Muscle of leg (tissue), 11 donors: Measurements from ENCODE around the gene ATXN7L3. TPM values are rescaled to one million over a fixed set of nuclear protein-coding genes. Genes with fewer than 3 reads are reported as not detected.

Experiments used
- DNase-seq: peaks from one replicate; pipeline ENCODE4 v3.0.0; 2013
- H3K27ac ChIP-seq: one replicate; pipeline ENCODE4 v1.5.1; 2013; ENCODE audit warnings: mild to moderate bottlenecking, low read length, control low read depth
- H3K27me3 ChIP-seq: one replicate; pipeline ENCODE4 v1.6.1; 2013; ENCODE audit warnings: low read length; ENCODE audit not compliant: control insufficient read depth, insufficient read depth
- H3K36me3 ChIP-seq: one replicate; pipeline ENCODE4 v1.6.1; 2013; ENCODE audit warnings: low read length; ENCODE audit not compliant: control insufficient read depth, insufficient read depth
- H3K4me1 ChIP-seq: one replicate; pipeline ENCODE4 v1.6.1; 2013; ENCODE audit warnings: low read length; ENCODE audit not compliant: control insufficient read depth, insufficient read depth
- H3K4me3 ChIP-seq: one replicate; pipeline ENCODE4 v1.5.1; 2013; ENCODE audit warnings: low read length, control low read depth
- H3K9me3 ChIP-seq: replicated peaks from 2 replicates; pipeline ENCODE4 v1.6.1; 2013; ENCODE audit warnings: low read depth, low read length; ENCODE audit not compliant: control insufficient read depth
- WGBS: methylation state at CpG from one replicate; pipeline ENCODE4 v1.1.5; 2013; ENCODE audit warnings: missing lambda C conversion rate; ENCODE audit not compliant: insufficient coverage; 5-methylcytosine and 5-hydroxymethylcytosine counted together
- polyA plus RNA-seq, 8 donors: library from polyadenylated mRNA; unstranded; fragments of 120-200 nt; gene quantifications; one replicate each; pipeline versions ENCODE4 v1.2.1 to v1.2.3, GENCODE V29; 2013; ENCODE audit warnings: inconsistent platforms in 1 of 8, low replicate concordance in 1 of 8; ENCODE audit not compliant: insufficient read length in 8 of 8, insufficient read depth in 1 of 8
- total RNA-seq: library from RNA; stranded (reverse); fragments of 120-200 nt; gene quantifications from one replicate; pipeline ENCODE4 v1.2.4, GENCODE V29; 2013

The ATXN7L3 gene
- total and polyA plus RNA-seq, 9 donors: 31.8 to 58.2 (median 54.4) TPM

DNA sequence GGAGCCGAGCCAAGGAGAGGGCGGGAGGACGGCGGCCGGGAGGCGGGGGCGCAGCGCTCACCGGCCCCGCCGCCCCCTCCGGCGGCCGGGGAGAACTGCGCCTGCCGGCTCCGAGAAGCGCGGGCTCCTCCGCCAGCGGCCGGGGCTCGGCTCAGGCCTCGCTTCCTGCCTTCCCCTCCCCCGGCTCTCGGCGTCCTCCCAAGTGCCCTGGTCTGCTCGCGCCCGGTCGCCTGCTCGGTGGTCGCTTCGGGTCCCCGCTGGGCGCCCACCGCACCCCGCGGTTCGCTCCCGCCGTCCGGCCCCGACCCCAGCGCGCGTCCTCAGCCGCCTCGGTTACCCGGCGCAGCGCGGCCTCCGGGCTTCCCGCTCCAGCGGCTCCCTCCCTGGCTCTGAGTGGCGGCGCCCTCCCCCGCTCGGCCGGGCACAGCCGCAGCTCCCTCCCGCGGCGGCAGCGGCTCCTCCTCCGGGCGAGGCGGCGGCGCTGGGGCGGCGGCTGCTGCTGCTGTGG, 19.5 kb upstream of the ATXN7L3 start:
- peaks cover 39% of the 10 kb centered on the region for H3K36me3 ChIP-seq
- H3K4me1 ChIP-seq: peaks cover 36% of the 10 kb centered on the region
- no peaks in the 10 kb centered on the region for H3K27me3 ChIP-seq
- under 1% methylated on average over 70 of the region's 73 CpGs for WGBS
- peak overlapping the region; percentile 35 for H3K4me3 ChIP-seq
- peak overlapping the region; percentile 55 for H3K27ac ChIP-seq
- peak; percentile 91 for DNase-seq
- H3K9me3 ChIP-seq: no peaks in the 10 kb centered on the region

GRCh38 chr17:44218344-44219107, 18.8 kb upstream of the ATXN7L3 start:
- no peaks in the 10 kb centered on the region for H3K27me3 ChIP-seq
- H3K27ac ChIP-seq: peak overlapping the region; percentile 76
- H3K36me3 ChIP-seq: peaks cover 45% of the 10 kb centered on the region
- under 1% methylated on average over 49 of the region's 89 CpGs for WGBS
- DNase-seq: peak; percentile 98
- no peaks in the 10 kb centered on the region for H3K9me3 ChIP-seq
- H3K4me3 ChIP-seq: peak overlapping the region; percentile 48
- H3K4me1 ChIP-seq: peaks cover 31% of the 10 kb centered on the region

DNA sequence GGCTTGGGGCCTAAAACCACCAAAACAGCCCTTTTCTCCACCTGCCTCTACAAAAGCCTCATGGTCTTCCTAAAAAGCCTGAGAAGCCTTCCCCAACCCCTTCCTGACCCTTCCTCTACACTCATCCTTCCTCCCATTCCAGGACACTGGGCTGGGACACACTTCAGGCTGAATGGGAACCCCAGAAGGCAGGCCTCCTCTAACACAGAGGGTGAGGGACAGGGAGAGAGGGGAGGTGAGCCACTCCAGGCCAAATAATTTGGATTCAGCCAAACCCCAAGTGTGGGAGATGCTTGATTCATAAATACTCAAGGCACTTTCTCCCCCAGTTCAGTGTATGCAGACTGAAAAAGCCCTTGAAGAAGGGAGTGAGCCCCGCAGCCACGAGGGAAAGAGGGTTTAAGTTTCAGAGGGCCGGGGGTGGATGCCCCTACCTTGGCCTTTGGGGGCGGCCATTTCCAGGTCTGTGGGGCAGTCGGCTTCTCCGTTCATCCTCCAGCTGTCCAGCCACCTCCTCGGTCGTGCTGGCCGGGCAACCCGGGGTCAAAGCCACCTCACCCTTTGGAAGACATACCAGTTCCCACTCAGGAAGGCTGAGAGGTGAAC, 18.2 kb upstream of the ATXN7L3 start:
- H3K4me1 ChIP-seq: peaks cover 32% of the 10 kb centered on the region
- peak overlapping the region; percentile 76 for H3K27ac ChIP-seq
- no peak for DNase-seq
- H3K9me3 ChIP-seq: no peaks in the 10 kb centered on the region
- no peaks in the 10 kb centered on the region for H3K27me3 ChIP-seq
- peak overlapping the region; percentile 48 for H3K4me3 ChIP-seq
- WGBS: 9% methylated on average over 6 of the region's 10 CpGs
- H3K36me3 ChIP-seq: peaks cover 52% of the 10 kb centered on the region

DNA sequence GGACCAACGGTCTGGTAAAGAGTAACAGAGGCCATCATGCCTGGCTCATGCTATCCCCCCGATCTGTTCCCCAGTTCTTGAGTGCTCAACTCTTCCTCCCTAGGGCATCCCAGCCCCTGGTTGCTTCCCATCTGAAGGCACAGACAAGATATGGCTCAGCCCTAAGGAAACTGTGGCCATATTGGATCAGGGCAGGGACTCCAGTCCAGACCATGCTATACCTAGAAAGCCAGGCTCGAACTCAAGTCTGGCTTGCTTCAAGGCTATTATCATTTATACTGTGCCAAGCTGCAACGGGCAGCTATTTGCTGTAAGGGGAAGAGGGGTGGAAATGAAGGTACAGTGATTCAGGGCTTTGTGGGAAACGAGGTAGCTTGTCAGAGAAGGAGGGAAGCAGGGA, 17.0 kb upstream of the ATXN7L3 start:
- no peak overlapping the region for H3K27ac ChIP-seq
- no peaks in the 10 kb centered on the region for H3K9me3 ChIP-seq

DNA sequence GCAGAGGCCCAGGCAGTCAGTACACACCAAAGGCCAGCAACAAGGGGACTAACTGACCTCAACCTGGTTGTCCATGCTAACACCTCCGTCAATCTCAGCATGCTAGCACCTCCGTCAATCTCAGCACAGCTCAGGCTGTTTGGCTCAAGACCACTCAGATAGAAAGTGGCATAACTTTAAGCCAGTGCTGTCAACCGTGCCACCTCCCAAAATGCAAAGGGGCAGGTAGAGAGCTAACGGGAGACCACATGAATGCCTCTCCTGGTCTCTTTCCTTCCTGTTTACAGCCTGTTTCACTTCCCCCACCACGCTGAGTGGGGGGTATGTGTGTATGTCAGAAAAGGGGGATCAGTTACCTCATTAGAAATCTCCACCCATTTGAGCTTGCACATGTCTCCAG, 16.5 kb upstream of the ATXN7L3 start:
- Histone ChIP-seq H3K36me3 (peaks cover 65% of the 10 kb centered on the region), H3K9me3 (no peaks in the 10 kb centered on the region), H3K4me1 (peaks cover 33% of the 10 kb centered on the region), H3K27me3 (no peaks in the 10 kb centered on the region), H3K4me3 (no peak overlapping the region), H3K27ac (no peak overlapping the region)
- WGBS: 75% methylated on average over 2 of the region's 5 CpGs
- DNase-seq: peak; percentile 7

More for the DNA sequence above, 17.0 kb upstream of the ATXN7L3 start:
- H3K36me3 ChIP-seq: peaks cover 60% of the 10 kb centered on the region
- DNase-seq: peak; percentile 3
- 81% methylated on average over 3 of the region's 5 CpGs for WGBS
- no peaks in the 10 kb centered on the region for H3K27me3 ChIP-seq
- H3K4me3 ChIP-seq: no peak overlapping the region
- H3K4me1 ChIP-seq: peaks cover 29% of the 10 kb centered on the region

DNA sequence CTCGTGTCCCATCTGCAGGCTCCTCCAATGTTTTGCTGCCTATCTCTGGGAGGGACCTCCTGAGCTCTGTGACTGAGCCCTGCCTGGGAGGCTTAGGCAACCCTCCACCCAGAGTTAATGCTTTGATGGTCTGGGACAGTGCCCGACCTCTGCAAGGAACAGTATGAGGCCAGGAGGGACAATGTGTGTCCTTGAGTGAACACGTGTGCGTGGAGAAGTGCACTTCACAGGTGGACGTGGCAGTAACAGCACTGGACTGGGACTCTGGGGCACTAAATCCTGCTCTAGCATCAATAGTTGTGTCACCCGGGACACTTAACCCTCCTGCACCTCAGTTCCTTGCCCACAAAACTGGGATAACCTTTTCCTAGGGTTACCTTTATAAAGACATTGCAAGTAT, 15.2 kb upstream of the ATXN7L3 start:
- Histone ChIP-seq H3K27ac (no peak overlapping the region), H3K4me1 (peaks cover 44% of the 10 kb centered on the region)
- 95% methylated on average over 5 of the region's 6 CpGs for WGBS

GRCh38 chr17:44214230-44214494, 14.5 kb upstream of the ATXN7L3 start:
- WGBS: no CpG with 5 or more reads among the region's 1 CpG
- peaks cover 82% of the 10 kb centered on the region for H3K36me3 ChIP-seq
- H3K27ac ChIP-seq: peak overlapping the region; percentile 1
- no peaks in the 10 kb centered on the region for H3K27me3 ChIP-seq
- H3K9me3 ChIP-seq: no peaks in the 10 kb centered on the region
- peaks cover 45% of the 10 kb centered on the region for H3K4me1 ChIP-seq
- no peak overlapping the region for H3K4me3 ChIP-seq
- DNase-seq: no peak

More for the DNA sequence above, 15.2 kb upstream of the ATXN7L3 start:
- H3K36me3 ChIP-seq: peaks cover 74% of the 10 kb centered on the region
- H3K4me3 ChIP-seq: no peak overlapping the region
- no peak for DNase-seq
- H3K27me3 ChIP-seq: no peaks in the 10 kb centered on the region
- H3K9me3 ChIP-seq: no peaks in the 10 kb centered on the region

GRCh38 chr17:44213403-44214229, 13.9 kb upstream of the ATXN7L3 start:
- Histone ChIP-seq H3K4me1 (peaks cover 45% of the 10 kb centered on the region), H3K9me3 (no peaks in the 10 kb centered on the region), H3K4me3 (no peak overlapping the region), H3K27ac (no peak overlapping the region), H3K27me3 (no peaks in the 10 kb centered on the region), H3K36me3 (peaks cover 87% of the 10 kb centered on the region)
- peak; percentile 27 for DNase-seq
- WGBS: 72% methylated on average over 9 of the region's 15 CpGs

GRCh38 chr17:44212507-44213402, 13.1 kb upstream of the ATXN7L3 start:
- no peaks in the 10 kb centered on the region for H3K27me3 ChIP-seq
- no peak overlapping the region for H3K27ac ChIP-seq
- H3K4me1 ChIP-seq: peaks cover 39% of the 10 kb centered on the region
- H3K4me3 ChIP-seq: no peak overlapping the region
- H3K36me3 ChIP-seq: peaks cover 92% of the 10 kb centered on the region
- 47% methylated on average over 20 of the region's 31 CpGs for WGBS
- H3K9me3 ChIP-seq: no peaks in the 10 kb centered on the region
- DNase-seq: peak; percentile 20
